Measurements from ENCODE around the gene DCDC1. TPM values are rescaled to one million over a fixed set of nuclear protein-coding genes. Genes with fewer than 3 reads are reported as not detected.

The DCDC1 gene
- total RNA-seq, 4 donors from 2014 or later: 0.83 TPM; not detected in 3

GRCh38 chr11:31240340-31240904 is 129.1 kb downstream of the DCDC1 start:
- TF ChIP-seq POLR2A (IDR thresholded peaks at IDR 0.05) (no peak), CTCF (IDR thresholded peaks at IDR 0.05) (peak in 3 of 6 experiments; percentile 15 to 28 (median 21))
- Histone ChIP-seq H3K36me3 (no peaks in the 10 kb centered on the region), H3K27ac (no peak overlapping the region), H3K27me3 (no peaks in the 10 kb centered on the region), H3K4me3 (no peak overlapping the region), H3K4me1 (no peaks in the 10 kb centered on the region), H3K9me3 (no peaks in the 10 kb centered on the region)
- DNase-seq: no peak

- no peak for DNase-seq
Measured at GRCh38 chr11:31237819-31238760, 131.4 kb downstream of the DCDC1 start.

GRCh38 chr11:31236143-31236542 is 133.4 kb downstream of the DCDC1 start:
- no peaks in the 10 kb centered on the region for H3K9me3 ChIP-seq
- H3K27me3 ChIP-seq: no peaks in the 10 kb centered on the region
- H3K4me3 ChIP-seq: no peak overlapping the region
- no peak overlapping the region for H3K27ac ChIP-seq
- no peaks in the 10 kb centered on the region for H3K4me1 ChIP-seq
- no peak for TF ChIP-seq POLR2A (IDR thresholded peaks at IDR 0.05)
- TF ChIP-seq CTCF (IDR thresholded peaks at IDR 0.05): no peak
- no peak for DNase-seq
- no peaks in the 10 kb centered on the region for H3K36me3 ChIP-seq

More at GRCh38 chr11:31237819-31238760, 131.4 kb downstream of the DCDC1 start:
- Histone ChIP-seq H3K27me3 (no peaks in the 10 kb centered on the region), H3K27ac (no peak overlapping the region), H3K36me3 (no peaks in the 10 kb centered on the region), H3K9me3 (no peaks in the 10 kb centered on the region), H3K4me1 (no peaks in the 10 kb centered on the region), H3K4me3 (no peak overlapping the region)
- no peak for TF ChIP-seq CTCF (IDR thresholded peaks at IDR 0.05)
- TF ChIP-seq POLR2A (IDR thresholded peaks at IDR 0.05): no peak

- Histone ChIP-seq H3K36me3 (no peaks in the 10 kb centered on the region), H3K9me3 (no peaks in the 10 kb centered on the region), H3K4me1 (no peaks in the 10 kb centered on the region), H3K4me3 (no peak overlapping the region), H3K27ac (no peak overlapping the region), H3K27me3 (no peaks in the 10 kb centered on the region)
- TF ChIP-seq POLR2A (IDR thresholded peaks at IDR 0.05) (no peak), CTCF (IDR thresholded peaks at IDR 0.05) (no peak)
- no peak for DNase-seq
Measured at GRCh38 chr11:31233425-31233824, 136.1 kb downstream of the DCDC1 start.

- Histone ChIP-seq H3K4me3 (no peak overlapping the region), H3K4me1 (no peaks in the 10 kb centered on the region), H3K36me3 (no peaks in the 10 kb centered on the region), H3K27ac (no peak overlapping the region), H3K9me3 (no peaks in the 10 kb centered on the region), H3K27me3 (no peaks in the 10 kb centered on the region)
- DNase-seq: no peak
- TF ChIP-seq CTCF (IDR thresholded peaks at IDR 0.05): no peak
- no peak for TF ChIP-seq POLR2A (IDR thresholded peaks at IDR 0.05)
Measured at GRCh38 chr11:31231601-31232000, 137.9 kb downstream of the DCDC1 start.
